OCI-LY1 (cell line): Measurements from ENCODE around the gene POU3F2.

Experiments used
- H2AFZ ChIP-seq: fragments of 200-600 bp; sonication (generic), shearing (Covaris generic); 2 replicates; pipeline ENCODE4 v1.6.0; 2014; ENCODE audit warnings: antibody characterized with exemption, mild to moderate bottlenecking, low read length
- H3F3A ChIP-seq: fragments of 200-600 bp; sonication (generic), shearing (Covaris generic); 2 replicates; pipeline ENCODE4 v1.6.0; 2014; ENCODE audit warnings: mild to moderate bottlenecking, antibody characterized with exemption, low read length, moderate library complexity; ENCODE audit not compliant: insufficient read depth
- H3K27ac ChIP-seq: fragments of 200-600 bp; sonication (generic); 2 replicates; pipeline ENCODE4 v1.5.1; 2014; ENCODE audit warnings: low read length, mixed run types, mild to moderate bottlenecking, low read depth; ENCODE audit not compliant: poor library complexity, severe bottlenecking
- H3K27me3 ChIP-seq: fragments of 200-600 bp; sonication (generic); 2 replicates; pipeline ENCODE4 v1.6.0; 2014; ENCODE audit warnings: antibody characterized with exemption, mild to moderate bottlenecking, low read length, moderate library complexity; ENCODE audit not compliant: insufficient read depth
- H3K36me3 ChIP-seq: fragments of 200-600 bp; sonication (generic); 2 replicates; pipeline ENCODE4 v1.6.1; 2014; ENCODE audit warnings: mild to moderate bottlenecking, antibody characterized with exemption, low read length, moderate library complexity, mixed read lengths; ENCODE audit not compliant: insufficient read depth
- H3K4me1 ChIP-seq: fragments of 200-600 bp; sonication (generic); 2 replicates; pipeline ENCODE4 v1.5.1; 2014; ENCODE audit warnings: mild to moderate bottlenecking, low read length, moderate library complexity; ENCODE audit not compliant: insufficient read depth, severe bottlenecking
- H3K4me2 ChIP-seq: fragments of 200-600 bp; sonication (generic), shearing (Covaris generic); 2 replicates; pipeline ENCODE4 v1.6.1; 2014; ENCODE audit warnings: low read length
- H3K4me3 ChIP-seq: fragments of 200-600 bp; sonication (generic); 2 replicates; pipeline ENCODE4 v1.5.1; 2014; ENCODE audit warnings: low read length, low read depth, mild to moderate bottlenecking, mixed read lengths; ENCODE audit not compliant: poor library complexity, severe bottlenecking
- H3K79me2 ChIP-seq: fragments of 200-600 bp; shearing (Covaris generic); 2 replicates; pipeline ENCODE4 v1.6.1; 2016; ENCODE audit warnings: mixed run types, low read length, mixed read lengths; ENCODE audit not compliant: insufficient read depth
- H3K9ac ChIP-seq: fragments of 200-600 bp; sonication (generic), shearing (Covaris generic); 2 replicates; pipeline ENCODE4 v1.6.1; 2014; ENCODE audit warnings: mild to moderate bottlenecking, low read length, mixed read lengths
- H3K9me2 ChIP-seq: fragments of 200-600 bp; sonication (generic), shearing (Covaris generic); 2 replicates; pipeline ENCODE4 v1.6.1; 2014; ENCODE audit warnings: low read depth, mild to moderate bottlenecking, low read length, mixed read lengths
- H3K9me3 ChIP-seq: fragments of 200-600 bp; shearing (Covaris generic); 2 replicates; pipeline ENCODE4 v1.6.1; 2014; ENCODE audit warnings: low read length, mixed read lengths
- H4K20me1 ChIP-seq: fragments of 200-600 bp; sonication (generic), shearing (Covaris generic); 2 replicates; pipeline ENCODE4 v1.6.0; 2016; ENCODE audit warnings: mild to moderate bottlenecking, low read length; ENCODE audit not compliant: insufficient read depth
- CTCF ChIP-seq: fragments of 200-600 bp; sonication (generic), shearing (Covaris generic); IDR thresholded peaks from 2 replicates; pipeline ENCODE4 v1.5.1; 2017; ENCODE audit warnings: mild to moderate bottlenecking, antibody characterized with exemption, low read length, moderate library complexity, mixed read lengths
- EZH2 ChIP-seq: fragments of 200-600 bp; sonication (generic), shearing (Covaris generic); IDR thresholded peaks from 2 replicates; pipeline ENCODE4 v1.8.0; 2017; ENCODE audit warnings: borderline replicate concordance, mixed run types, mild to moderate bottlenecking, antibody characterized with exemption, low read length, moderate library complexity, mixed read lengths

Gene POU3F2

GRCh38 chr6:98838975-98839374 is 4.6 kb downstream of the POU3F2 start:
- Histone ChIP-seq H3K9ac (no peak overlapping the region), H3K9me3 (no peaks in the 10 kb centered on the region), H3K27me3 (no peaks in the 10 kb centered on the region), H4K20me1 (no peaks in the 10 kb centered on the region), H2AFZ (no peak overlapping the region), H3K9me2 (no peaks in the 10 kb centered on the region), H3K27ac (no peak overlapping the region), H3K36me3 (no peaks in the 10 kb centered on the region), H3K79me2 (no peaks in the 10 kb centered on the region), H3K4me2 (no peak overlapping the region), H3F3A (no peaks in the 10 kb centered on the region), H3K4me3 (no peak overlapping the region), H3K4me1 (no peaks in the 10 kb centered on the region)
- TF ChIP-seq EZH2 (no peak), CTCF (no peak)

GRCh38 chr6:98839781-98840361 is 5.5 kb downstream of the POU3F2 start:
- no peaks in the 10 kb centered on the region for H3K9me3 ChIP-seq
- no peak overlapping the region for H3K9ac ChIP-seq
- no peaks in the 10 kb centered on the region for H3K27me3 ChIP-seq
- H3K79me2 ChIP-seq, result no peaks in the 10 kb centered on the region
- no peak overlapping the region for H3K27ac ChIP-seq
- H3K9me2 ChIP-seq, result no peaks in the 10 kb centered on the region
- no peaks in the 10 kb centered on the region for H3K4me1 ChIP-seq
- TF ChIP-seq EZH2, result no peak
- peak; percentile 34; the same call in 1 of the 2 replicates for TF ChIP-seq CTCF
- H4K20me1 ChIP-seq, result no peaks in the 10 kb centered on the region
- H3F3A ChIP-seq, result no peaks in the 10 kb centered on the region
- no peak overlapping the region for H2AFZ ChIP-seq
- H3K4me3 ChIP-seq, result no peak overlapping the region
- no peak overlapping the region for H3K4me2 ChIP-seq
- H3K36me3 ChIP-seq, result no peaks in the 10 kb centered on the region

DNA sequence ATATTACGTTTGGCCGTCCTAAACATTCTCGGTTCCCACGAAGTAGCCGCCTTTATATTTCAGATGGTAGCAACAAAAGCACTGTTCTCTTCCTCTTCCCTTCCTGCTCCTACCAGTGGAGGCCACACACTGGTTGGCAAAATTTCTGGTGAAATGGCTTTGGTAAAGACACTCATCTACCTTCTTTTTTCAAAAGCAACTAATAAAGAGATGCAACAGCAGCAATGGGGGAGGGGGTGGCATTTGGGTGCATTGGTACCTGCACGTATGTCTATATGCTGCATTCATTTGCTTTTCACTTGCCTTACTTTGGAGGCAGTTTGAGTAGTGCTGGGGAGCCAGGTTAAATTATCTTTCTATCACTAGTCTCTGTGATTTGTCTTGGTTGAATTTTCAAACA is 6.0 kb downstream of the POU3F2 start:
- H3F3A ChIP-seq, result no peaks in the 10 kb centered on the region
- H3K9me2 ChIP-seq, result no peaks in the 10 kb centered on the region
- H3K9me3 ChIP-seq, result no peaks in the 10 kb centered on the region
- no peak overlapping the region for H3K4me2 ChIP-seq
- no peak overlapping the region for H3K27ac ChIP-seq
- H4K20me1 ChIP-seq, result no peaks in the 10 kb centered on the region
- H3K4me1 ChIP-seq, result no peaks in the 10 kb centered on the region
- H3K4me3 ChIP-seq, result no peak overlapping the region
- no peak overlapping the region for H2AFZ ChIP-seq
- H3K79me2 ChIP-seq, result no peaks in the 10 kb centered on the region
- H3K27me3 ChIP-seq, result no peaks in the 10 kb centered on the region
- H3K36me3 ChIP-seq, result no peaks in the 10 kb centered on the region
- H3K9ac ChIP-seq, result no peak overlapping the region
- TF ChIP-seq EZH2, result no peak
- no peak for TF ChIP-seq CTCF
